Endodermal cell (in vitro differentiated cells): ENCODE results near the gene LRCH2. TPM values are rescaled to one million over a fixed set of nuclear protein-coding genes. Genes with fewer than 3 reads are reported as not detected.

Experiments
- DNase-seq: peaks from one replicate; pipeline ENCODE4 v3.0.0-alpha.2; 2017
- H3K27ac ChIP-seq: 2 replicates; pipeline ENCODE4 v1.5.1; 2013; ENCODE audit warnings: mild to moderate bottlenecking, low read depth, low read length, moderate library complexity
- H3K27me3 ChIP-seq: 2 replicates; pipeline ENCODE4 v1.6.1; 2013; ENCODE audit warnings: mild to moderate bottlenecking, low read length, moderate library complexity; ENCODE audit not compliant: insufficient read depth, control insufficient read depth, poor library complexity, severe bottlenecking
- H3K36me3 ChIP-seq: 2 replicates; pipeline ENCODE4 v1.7.0; 2013; ENCODE audit warnings: mild to moderate bottlenecking, low read length, moderate library complexity; ENCODE audit not compliant: control insufficient read depth, insufficient read depth
- H3K4me1 ChIP-seq: one replicate; pipeline ENCODE4 v1.7.0; 2013; ENCODE audit warnings: low read length; ENCODE audit not compliant: control insufficient read depth, insufficient read depth
- H3K4me3 ChIP-seq: 2 replicates; pipeline ENCODE4 v1.5.1; 2013; ENCODE audit warnings: mild to moderate bottlenecking, low read length, moderate library complexity
- H3K9ac ChIP-seq: 2 replicates; pipeline ENCODE4 v1.6.1; 2013; ENCODE audit warnings: mild to moderate bottlenecking, low read length, moderate library complexity; ENCODE audit not compliant: poor library complexity, severe bottlenecking; ENCODE audit errors: extremely low read depth
- H3K9me3 ChIP-seq: 2 replicates; pipeline ENCODE4 v1.6.1; 2013; ENCODE audit warnings: mild to moderate bottlenecking, low read length, moderate library complexity; ENCODE audit not compliant: control insufficient read depth
- H3K27ac Mint-ChIP-seq: 2 replicates; pipeline ENCODE4 v1.8.0; 2020; ENCODE audit warnings: mixed read lengths
- H3K27me3 Mint-ChIP-seq: 2 replicates; pipeline ENCODE4 v1.8.0; 2021; ENCODE audit warnings: mild to moderate bottlenecking, mixed read lengths; ENCODE audit not compliant: insufficient read depth
- H3K36me3 Mint-ChIP-seq: 2 replicates; pipeline ENCODE4 v1.8.0; 2020; ENCODE audit warnings: low read depth, mixed read lengths
- H3K4me1 Mint-ChIP-seq: 2 replicates; pipeline ENCODE4 v1.8.0; 2020; ENCODE audit warnings: mixed read lengths
- H3K4me3 Mint-ChIP-seq: 2 replicates; pipeline ENCODE4 v1.8.0; 2020; ENCODE audit warnings: mild to moderate bottlenecking, moderate library complexity, mixed read lengths
- H3K9me3 Mint-ChIP-seq: 2 replicates; pipeline ENCODE4 v1.8.0; 2020; ENCODE audit warnings: mild to moderate bottlenecking, mixed read lengths
- WGBS, 2 experiments: methylation state at CpG; one replicate each; pipeline versions ENCODE4 v1.1.5 to v1.1.7; 2013; ENCODE audit warnings: missing lambda C conversion rate in 2 of 2, mixed read lengths in 1 of 2; ENCODE audit not compliant: insufficient coverage in 1 of 2, insufficient read length in 1 of 2; 5-methylcytosine and 5-hydroxymethylcytosine counted together
- total RNA-seq, 2 donors: library from RNA; stranded (reverse); fragmentation: NEBNext Ultra II Directional in 1 of 2; extraction: Animal tissue kit (Norgen Biotek cat#: 25700) in 1 of 2; gene quantifications; 2 replicates in 1 of 2; 3 replicates in 1 of 2; pipeline ENCODE4 v1.2.1, GENCODE V29; 2021
- TF ChIP-seq, protein P1 (sequence below): fragments of 200-600 bp; sonication (generic); conservative IDR thresholded peaks from 2 replicates; pipeline ENCODE4 v1.5.0; 2021; ENCODE audit warnings: antibody characterized with exemption, mild to moderate bottlenecking

Gene LRCH2
- total RNA-seq, 2 donors from 2014 or later, result 1.0 to 2.8 TPM

DNA sequence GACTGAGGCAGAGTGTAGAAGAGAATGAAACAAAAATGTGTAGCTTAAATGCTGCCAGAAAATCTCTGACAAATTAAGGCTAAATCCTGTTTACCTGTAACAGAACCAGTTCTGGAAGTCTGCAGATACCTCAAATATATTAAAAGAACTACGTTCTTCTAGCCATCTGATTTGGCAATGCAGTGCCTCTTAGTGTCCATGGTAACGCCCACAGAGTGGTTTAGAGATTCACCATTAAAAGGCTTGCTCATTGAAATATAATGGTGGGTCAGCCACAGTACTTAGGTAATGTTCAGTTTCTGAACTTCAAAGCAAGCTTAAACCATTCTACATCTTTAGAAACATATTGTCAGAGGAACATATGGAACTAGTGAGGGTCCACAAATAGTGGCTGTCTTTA lies 32.4 kb upstream of the LRCH2 start:
- Mint-ChIP-seq H3K36me3 (no peaks in the 10 kb centered on the region), H3K27ac (no peak overlapping the region), H3K9me3 (no peaks in the 10 kb centered on the region), H3K4me3 (no peak overlapping the region), H3K27me3 (no peaks in the 10 kb centered on the region), H3K4me1 (no peaks in the 10 kb centered on the region)
- Histone ChIP-seq H3K27me3 (no peaks in the 10 kb centered on the region), H3K36me3 (no peaks in the 10 kb centered on the region), H3K4me3 (no peak overlapping the region), H3K9me3 (no peaks in the 10 kb centered on the region), H3K27ac (no peak overlapping the region), H3K9ac (no peak overlapping the region), H3K4me1 (no peaks in the 10 kb centered on the region)
- TF ChIP-seq, protein P1, sequence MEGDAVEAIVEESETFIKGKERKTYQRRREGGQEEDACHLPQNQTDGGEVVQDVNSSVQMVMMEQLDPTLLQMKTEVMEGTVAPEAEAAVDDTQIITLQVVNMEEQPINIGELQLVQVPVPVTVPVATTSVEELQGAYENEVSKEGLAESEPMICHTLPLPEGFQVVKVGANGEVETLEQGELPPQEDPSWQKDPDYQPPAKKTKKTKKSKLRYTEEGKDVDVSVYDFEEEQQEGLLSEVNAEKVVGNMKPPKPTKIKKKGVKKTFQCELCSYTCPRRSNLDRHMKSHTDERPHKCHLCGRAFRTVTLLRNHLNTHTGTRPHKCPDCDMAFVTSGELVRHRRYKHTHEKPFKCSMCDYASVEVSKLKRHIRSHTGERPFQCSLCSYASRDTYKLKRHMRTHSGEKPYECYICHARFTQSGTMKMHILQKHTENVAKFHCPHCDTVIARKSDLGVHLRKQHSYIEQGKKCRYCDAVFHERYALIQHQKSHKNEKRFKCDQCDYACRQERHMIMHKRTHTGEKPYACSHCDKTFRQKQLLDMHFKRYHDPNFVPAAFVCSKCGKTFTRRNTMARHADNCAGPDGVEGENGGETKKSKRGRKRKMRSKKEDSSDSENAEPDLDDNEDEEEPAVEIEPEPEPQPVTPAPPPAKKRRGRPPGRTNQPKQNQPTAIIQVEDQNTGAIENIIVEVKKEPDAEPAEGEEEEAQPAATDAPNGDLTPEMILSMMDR, result no peak
- WGBS, 2 experiments, result 96% methylated on average over 2 of the region's 2 CpGs; no CpG with 5 or more reads in 1 of the 2 experiments
- DNase-seq, result no peak

DNA sequence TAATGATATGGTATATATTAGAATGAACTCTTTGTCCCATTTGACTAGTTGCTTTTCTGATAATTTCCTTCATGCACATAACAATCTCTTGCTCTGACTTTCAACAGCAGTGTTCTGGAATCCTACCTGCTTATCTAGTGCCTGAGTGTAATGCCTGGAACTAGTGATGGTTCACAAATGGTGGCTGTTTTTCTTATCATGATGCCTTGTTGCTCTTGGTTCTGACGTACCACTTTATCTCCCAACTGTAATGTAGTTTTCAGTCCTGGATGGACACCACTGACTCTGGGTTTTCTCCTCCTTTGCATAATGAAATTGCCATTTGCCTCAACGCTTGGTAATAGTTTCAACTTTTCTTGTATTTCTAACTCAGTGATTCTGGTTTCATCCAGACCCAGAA lies 30.1 kb upstream of the LRCH2 start:
- Mint-ChIP-seq H3K27ac (no peak overlapping the region), H3K4me3 (no peak overlapping the region), H3K36me3 (no peaks in the 10 kb centered on the region), H3K4me1 (peaks cover 4% of the 10 kb centered on the region), H3K27me3 (no peaks in the 10 kb centered on the region), H3K9me3 (no peaks in the 10 kb centered on the region)
- H3K4me1 ChIP-seq, result no peaks in the 10 kb centered on the region
- WGBS, 2 experiments, result 87 to 100% methylated on average over 1 to 2 of the region's 2 CpGs
- H3K27me3 ChIP-seq, result no peaks in the 10 kb centered on the region
- H3K4me3 ChIP-seq, result no peak overlapping the region
- H3K36me3 ChIP-seq, result no peaks in the 10 kb centered on the region
- no peak overlapping the region for H3K9ac ChIP-seq
- no peak overlapping the region for H3K27ac ChIP-seq
- DNase-seq, result no peak
- H3K9me3 ChIP-seq, result no peaks in the 10 kb centered on the region
- TF ChIP-seq, protein P1, result no peak

GRCh38 chrX:115261148-115261547 lies 27.3 kb upstream of the LRCH2 start:
- Mint-ChIP-seq H3K27ac (no peak overlapping the region), H3K27me3 (peaks cover 6% of the 10 kb centered on the region), H3K36me3 (no peaks in the 10 kb centered on the region), H3K9me3 (no peaks in the 10 kb centered on the region), H3K4me1 (peaks cover 4% of the 10 kb centered on the region), H3K4me3 (no peak overlapping the region)
- DNase-seq, result no peak
- WGBS, 2 experiments, result 88% methylated on average over 2 of the region's 2 CpGs; no CpG with 5 or more reads in 1 of the 2 experiments
- H3K4me3 ChIP-seq, result no peak overlapping the region
- H3K36me3 ChIP-seq, result no peaks in the 10 kb centered on the region
- H3K9me3 ChIP-seq, result no peaks in the 10 kb centered on the region
- TF ChIP-seq, protein P1, result no peak
- H3K27me3 ChIP-seq, result no peaks in the 10 kb centered on the region
- H3K4me1 ChIP-seq, result no peaks in the 10 kb centered on the region
- H3K9ac ChIP-seq, result no peak overlapping the region
- H3K27ac ChIP-seq, result no peak overlapping the region
